CD4-positive, alpha-beta T cell treated with Interferon alpha-2 for 1 hour (primary cell): ENCODE data around the gene COL23A1.
"Not testable (repeated sequence)": the region's sequence is repeated elsewhere in the genome, so short reads cannot be mapped to it uniquely, and the experiment has no call there.

Experiments
- DNase-seq, 2 donors: peaks; one replicate each; pipeline ENCODE4 v3.0.0-alpha.2; 2020 to 2022

The COL23A1 gene

DNA sequence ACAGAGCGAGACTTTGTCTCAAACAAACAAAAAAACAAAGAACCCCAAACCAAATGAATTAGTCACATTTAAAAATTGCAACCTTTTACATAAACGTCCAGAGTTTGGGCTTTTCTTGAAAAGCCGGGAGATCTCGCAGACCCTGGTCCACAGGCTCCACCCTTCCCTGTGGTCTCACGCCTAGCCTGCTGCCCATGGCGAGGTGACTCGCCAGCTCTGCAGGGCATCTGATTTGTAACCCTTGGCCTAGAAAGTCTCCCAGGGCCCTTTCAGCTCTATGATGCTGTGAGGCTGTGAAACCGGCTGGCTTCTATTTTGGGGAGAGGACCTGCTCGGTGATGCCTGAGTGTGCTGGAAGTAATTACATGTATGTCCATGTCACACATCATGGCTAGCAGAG is 312.8 kb downstream of the COL23A1 start:
- DNase-seq, result no peak

DNA sequence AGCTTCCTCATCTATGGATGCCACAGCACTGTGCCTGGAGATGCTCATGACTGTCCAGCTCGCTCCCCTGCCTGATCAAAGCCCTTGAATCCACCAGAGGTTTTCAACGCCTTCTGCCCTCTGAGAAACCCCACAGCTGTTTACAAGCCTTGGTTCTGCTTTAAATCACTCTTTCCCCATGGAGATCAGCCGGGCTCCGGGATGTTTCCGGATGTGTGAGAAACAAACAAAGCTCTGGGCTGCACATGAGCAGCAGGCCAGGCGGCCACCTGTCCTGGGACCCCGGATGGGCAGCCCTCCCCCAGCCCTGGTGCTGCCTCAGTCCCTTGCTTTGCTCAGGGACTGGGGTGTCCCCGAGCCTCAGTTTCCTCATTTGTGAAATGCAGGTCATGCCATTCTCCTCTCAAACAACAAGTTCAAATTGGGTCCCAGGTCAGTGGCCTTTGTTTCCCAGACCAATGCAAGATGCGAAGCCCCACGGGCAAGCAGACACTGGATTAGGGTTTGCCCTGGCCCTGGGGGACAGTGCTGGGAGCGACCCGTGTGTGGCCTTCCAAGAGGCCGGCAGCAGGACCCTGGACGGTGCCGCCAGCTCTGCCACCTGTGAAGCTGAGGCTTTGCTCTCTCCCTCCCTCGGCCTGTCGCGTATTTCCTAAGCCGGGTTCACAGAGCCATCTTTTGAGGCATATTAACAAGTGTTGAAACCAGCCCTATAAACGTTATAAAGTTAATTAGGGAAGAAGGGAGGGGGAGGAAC is 315.2 kb downstream of the COL23A1 start:
- no peak for DNase-seq

DNA sequence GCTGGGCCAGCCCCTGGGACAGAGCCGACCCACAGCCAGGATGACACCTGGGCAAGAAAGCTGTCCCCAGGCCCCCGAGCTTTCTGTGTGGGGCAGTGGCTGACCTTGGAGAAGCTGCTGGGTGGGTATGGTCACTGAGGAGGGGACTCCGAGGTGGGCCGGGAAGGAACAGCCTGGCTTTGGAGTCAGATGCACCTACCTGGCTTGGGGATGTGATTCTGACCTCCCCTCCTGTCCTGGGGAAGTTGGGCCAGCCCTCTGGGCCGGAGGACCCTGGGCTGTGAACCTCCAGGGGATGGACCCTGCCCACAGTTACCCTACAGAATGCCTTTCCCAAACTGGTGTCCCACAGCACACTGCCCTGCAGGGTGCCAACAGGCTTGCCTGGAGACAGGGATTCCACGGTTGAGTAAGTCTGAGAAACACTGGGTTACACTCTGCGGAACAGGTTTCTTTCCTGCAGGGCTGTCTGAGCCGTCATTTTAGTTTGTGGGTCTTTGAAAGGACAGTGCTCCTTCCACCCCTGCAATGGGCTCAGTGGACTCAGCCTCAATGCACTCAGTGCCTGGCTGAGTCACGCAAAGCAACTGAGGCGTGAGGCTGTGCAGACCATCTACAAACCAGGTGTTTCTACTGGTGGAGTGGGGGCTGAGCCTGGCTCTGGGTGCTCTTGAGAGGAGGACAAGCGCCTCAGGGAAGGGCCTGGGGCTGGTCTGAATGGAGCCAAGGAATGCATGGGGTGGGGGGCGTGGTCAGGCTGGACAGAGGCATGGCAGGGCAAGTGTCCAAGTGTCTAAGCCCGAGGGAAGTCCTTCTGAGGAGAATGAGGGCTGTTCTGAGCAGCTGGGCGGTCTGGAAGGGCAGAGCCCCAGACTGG is 316.3 kb downstream of the COL23A1 start:
- DNase-seq, result no peak

DNA sequence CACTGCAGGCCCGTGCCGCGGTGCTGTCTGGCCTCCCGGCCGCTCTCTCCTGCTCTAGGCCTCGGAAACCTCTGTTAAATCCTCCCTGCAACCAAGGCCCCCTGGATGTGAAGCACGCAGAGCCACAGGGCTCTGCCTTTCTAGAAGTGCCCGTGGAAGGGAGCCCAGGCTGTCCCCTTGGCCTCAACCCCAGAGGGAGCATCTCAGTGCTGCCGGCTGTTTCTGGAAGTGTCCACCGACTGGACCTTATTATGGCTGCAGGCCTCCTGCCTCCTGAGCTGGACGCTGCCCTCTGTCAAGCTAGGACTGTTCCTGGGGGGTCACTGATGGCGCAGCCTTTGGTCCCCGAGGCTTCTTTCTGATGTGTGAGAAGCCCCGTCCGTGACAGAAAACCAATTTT is 317.2 kb downstream of the COL23A1 start:
- no peak for DNase-seq

DNA sequence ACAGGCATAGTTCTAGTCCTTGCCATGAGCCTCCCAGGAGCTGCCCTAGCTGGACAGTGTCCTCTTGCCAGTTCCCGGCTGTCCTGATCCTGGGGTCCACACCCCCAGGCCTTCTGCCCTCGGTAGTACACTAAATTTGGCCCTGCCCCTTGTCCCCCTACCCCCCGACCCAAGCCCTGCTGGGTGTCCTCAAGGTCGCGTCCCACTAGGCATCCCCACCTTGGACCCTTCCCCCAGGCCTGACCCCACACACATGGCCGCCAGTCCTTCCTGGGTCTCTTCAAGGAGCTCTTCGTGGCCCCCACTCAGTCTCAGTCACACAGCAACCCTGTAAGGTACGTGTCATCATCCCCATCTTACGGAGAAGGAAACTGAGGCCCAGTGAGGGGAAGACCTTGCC is 317.6 kb downstream of the COL23A1 start:
- no peak for DNase-seq

DNA sequence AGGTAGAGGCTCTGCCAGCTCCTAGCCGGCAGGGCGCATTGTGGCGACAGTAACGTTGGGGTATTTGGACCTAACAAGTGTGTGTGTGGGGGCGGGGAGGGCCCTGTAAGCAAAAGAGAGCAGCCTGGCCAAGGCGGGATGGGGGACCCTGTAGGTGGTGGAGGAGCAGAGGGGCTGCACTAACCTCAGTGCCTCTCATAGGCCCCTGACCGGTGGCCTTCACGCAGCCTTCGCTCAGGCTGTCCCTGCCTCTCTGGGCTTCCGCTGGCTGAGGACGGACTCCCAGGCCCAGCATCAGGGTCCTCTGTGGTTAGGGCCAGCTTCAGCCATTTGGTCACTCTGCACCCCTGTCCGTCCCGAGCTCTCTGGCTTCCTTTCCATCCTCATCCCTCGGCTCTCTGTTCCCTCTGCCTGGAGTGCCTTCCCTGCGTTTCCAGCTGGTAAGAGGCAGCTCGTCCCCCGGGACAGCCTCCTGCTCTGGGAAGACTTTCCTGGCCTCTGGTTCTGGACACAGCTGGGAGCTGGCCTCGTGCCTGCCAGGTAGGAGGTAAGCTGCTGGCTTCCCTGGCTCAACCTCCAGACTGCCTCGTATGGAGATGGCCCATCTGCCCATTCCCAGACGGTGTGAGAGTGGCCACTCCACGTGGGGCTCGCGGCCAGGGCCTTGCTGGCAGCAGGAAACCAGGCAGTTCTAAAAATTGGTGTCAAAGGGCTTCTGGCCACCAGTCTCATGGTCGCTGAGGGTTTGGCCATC is 318.3 kb downstream of the COL23A1 start:
- no peak for DNase-seq

DNA sequence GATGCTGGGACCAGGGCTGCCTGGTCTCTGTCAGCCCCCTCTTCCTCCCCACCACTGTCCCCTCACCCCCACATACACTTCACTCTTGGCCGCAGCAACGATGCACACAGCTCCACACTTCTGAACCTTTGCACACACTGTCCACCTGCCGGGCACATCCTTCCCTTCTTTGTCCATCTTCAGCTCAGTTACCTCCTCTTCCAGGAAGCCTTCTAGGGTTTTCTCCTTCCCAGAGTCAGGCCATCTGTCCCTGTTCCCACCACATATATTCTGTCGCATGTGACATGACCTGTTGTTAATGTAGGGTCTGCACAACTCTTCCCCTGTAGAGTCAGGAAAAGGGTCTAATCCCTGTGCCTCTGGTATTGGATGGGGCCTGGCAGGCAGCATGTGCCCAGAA is 319.0 kb downstream of the COL23A1 start:
- DNase-seq, result no peak

DNA sequence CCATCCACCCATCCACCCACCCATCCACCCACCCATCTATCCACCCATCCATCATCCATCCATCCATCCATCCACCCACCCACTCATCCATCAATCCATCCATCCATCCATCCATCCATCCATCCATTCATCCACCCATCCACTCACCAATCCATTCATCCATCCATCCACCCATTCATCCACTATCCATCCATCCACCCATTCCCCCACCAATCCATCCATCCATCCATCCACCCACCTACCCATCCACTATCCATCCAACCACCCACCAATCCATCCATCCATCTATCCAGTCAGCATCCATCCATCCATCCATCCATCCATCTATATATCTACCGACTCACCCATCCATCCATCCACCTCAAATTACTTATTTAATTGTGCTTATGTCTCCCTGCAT is 320.7 kb downstream of the COL23A1 start:
- no peak for DNase-seq

DNA sequence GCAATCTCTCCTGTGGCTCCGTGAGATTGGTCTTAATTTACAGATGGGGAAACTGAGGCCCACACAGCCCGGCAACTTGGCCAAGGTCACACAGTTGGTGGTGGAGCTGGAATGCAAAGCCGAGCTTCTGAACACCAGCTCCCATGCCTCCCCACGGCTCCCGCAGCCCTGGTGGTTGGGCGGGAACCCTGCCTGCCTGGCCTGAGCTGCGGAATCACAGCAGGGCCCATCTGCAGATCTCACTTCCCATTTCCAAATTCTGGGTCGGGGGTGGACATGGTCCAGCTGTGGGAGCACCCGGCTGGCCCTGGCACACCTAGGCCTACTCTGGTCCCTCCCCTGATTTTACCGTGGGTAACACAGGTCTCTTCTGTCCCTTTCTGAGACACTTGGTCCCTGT is 322.3 kb downstream of the COL23A1 start:
- no peak for DNase-seq

DNA sequence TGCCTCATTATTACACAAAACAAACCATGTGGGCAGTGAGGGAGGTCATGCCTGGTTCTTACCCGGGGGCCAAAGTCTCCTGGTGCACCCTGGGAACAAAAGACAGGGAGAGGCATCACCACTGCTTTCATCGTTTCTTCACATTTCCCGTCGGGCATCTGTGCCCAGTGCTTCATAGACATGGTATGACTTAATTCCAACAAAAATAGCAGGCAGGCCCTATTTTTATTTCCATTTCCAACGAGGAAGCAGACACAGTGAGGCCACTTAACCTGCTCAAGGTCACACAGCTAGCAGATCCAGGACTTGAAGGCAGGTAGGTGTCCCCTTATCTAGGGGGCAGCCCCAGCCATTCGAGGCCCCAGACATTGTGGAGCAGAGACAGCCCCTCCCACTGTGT is 322.9 kb downstream of the COL23A1 start:
- DNase-seq, result no peak

DNA sequence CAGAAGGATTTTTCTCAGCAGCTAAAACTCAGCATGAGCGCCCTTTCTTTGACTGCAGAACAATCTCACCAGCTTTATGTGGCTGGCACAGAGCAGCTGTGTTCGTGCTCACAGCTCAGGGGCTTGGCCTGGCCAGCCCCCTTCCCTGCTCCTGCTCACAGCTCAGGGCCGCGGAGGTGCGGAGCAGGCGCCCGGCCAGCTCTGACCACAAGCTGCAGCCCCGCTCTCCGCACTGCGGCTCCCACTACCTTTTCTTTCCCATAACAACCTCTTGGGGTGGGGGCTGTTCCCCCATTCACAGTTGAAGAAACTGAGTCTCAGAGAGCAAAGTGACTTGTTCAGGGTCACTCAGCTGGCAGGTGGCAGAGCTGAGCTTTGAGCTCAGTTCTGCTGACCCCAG is 323.6 kb downstream of the COL23A1 start:
- DNase-seq, result no peak

DNA sequence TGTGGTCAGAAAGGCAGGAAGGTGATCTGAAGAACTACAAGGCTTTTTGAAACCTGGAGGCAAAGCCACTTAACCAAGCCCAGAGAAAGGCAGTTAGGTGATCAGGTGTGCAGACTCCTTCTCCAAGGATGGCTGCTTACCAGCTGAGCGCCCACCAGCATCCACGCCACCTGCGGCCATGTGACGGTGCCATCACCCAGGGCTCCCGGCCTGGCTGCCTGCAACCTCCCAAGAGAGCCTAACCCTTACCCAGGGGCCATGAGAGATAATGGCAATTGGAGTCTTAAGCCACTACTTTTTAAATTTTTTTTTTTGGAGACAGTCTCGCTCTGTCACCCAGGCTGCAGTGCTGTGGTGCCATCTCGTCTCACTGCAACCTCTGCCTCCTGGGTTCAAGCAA is 324.4 kb downstream of the COL23A1 start:
- no peak for DNase-seq

DNA sequence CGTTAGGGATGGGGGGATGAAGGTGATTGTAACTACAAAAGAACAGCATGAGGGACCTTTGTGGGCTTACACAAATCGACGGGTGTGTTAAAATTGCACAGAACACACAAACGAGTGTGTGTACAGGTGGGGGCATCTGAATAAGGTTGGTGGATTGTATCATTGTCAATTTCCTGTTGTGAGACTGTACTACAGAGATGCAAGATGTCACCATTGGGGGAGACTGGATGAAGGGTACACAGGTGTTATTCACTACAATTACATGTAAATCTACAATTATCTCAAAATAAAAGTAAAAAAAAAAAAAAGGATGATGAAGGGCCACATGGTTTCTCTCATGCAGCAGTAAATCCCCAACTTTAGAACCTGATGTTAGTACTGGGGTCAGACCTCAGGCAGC is 326.1 kb downstream of the COL23A1 start:
- DNase-seq, result no peak

DNA sequence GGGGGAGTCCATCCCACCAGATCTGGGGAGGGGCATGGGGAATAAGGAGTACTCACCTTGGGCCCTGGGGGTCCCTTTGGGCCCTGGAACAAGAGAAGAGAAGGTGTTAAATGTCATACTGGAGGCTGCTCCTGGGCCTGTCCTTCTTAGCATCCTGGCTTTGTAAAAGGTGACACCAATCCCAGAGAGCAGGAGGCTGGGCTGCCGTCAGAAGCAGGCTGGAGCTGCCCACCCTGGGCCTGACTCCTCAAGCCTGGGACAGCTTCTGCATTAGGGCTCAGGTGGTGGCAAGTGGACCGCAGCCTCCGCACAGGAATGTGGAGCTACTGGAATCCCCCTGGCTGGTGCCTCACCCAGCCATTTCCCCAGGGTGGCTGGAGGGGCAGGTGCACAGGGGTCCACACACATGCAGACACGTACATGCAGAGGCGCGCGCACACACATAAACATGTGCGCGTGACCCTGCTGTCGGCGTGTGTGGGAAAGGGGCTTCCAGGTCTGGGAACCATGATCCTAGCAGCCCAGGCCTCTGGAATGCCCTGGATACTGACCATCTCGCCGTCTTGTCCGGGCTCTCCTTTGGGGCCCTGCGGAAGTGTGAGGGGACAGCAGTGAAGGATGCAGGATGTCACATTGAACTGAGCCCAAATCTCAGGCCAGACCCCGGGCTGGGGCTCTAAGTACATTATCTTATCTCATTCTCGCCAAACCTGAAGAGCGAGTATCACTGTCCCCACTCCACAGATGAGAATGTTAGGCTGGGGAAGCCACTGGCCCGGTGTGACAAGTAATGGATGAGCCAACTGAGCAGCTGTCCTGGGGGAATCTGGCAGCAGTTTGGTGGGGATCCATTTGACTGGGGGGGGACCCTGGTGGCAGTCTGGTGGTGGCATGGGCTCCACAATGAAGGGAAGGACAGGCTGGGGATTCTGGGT is 328.3 kb downstream of the COL23A1 start:
- no peak for DNase-seq

DNA sequence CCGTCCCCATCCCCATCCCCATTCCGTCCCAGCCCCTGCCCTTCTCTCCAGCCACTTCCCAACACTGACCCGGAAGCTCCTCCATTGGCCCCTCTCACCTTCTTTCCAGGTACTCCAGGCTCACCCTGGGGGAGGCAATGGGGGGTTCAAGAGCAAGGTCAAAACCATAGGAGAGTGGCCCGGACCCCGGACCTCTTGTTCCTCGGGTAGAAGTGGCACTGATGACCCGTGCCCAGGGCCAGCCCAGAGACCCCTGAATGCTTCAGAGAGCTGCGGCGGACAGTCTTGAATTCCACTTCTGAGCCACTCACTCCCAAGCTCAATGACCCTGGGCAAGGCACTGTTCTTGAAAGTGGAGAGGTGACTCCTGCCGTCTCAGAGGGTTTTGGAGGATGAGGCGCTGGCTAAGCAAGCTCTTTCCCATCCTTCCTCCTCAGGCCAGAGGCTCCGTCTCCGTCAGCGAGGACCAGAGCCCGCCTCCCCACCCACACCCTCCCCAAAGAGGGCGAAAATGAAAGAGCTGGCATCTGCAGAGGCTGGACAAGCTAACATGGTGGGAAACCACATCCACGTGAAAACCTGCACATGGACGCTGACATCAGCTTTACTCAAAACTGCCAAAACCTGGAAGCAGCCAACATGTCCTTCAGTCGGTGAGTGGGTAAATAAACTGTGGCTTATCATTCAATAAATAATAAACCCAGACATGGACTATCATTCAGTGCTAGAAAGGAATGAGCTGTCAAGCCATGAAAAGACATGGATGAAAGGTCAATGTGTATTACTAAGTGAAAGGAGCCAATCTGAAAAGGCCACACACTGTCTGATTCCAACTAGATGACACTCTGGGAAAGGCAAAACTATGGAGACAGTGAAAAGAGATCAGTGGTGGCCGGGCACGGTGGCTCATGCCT is 330.3 kb downstream of the COL23A1 start:
- no peak for DNase-seq

DNA sequence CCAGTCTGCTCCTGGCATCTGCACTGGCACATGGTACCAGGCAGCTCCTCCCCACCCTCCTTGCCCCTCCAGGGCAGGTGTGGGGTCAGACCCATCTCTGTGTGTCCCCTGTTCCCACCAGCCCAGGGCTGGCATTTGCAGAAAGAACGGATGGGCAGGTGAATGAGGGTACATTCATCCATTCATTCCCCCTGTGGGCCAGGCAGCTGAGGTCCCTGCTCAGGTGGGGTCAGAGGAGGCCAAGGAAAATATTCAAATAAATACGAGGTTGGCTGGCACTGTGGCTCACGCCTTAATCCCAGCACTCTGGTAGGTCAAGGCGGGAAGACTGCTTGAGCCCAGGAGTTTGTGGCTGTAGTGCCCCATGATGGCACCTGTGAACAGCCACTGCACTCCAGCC is 332.5 kb downstream of the COL23A1 start:
- no peak for DNase-seq

DNA sequence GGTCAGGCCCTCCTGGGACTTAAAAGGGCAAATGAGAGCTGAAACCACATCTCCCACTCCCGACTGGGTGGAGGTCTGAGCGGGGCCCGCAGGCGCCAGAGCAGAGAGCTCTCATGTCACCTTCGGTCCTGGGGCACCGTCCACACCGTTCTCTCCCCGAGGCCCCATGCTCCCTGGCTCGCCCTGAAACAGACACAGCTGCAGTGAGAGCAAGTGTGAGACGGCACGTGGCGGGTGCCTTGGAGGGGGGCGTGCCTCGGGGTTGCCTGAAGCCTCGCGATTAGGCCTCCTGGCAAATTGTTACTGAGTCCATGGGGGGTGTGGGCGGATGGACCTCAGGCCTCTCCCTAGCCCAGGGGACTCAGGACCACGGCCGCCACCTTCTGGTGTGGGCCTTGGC is 333.4 kb downstream of the COL23A1 start:
- no peak for DNase-seq

DNA sequence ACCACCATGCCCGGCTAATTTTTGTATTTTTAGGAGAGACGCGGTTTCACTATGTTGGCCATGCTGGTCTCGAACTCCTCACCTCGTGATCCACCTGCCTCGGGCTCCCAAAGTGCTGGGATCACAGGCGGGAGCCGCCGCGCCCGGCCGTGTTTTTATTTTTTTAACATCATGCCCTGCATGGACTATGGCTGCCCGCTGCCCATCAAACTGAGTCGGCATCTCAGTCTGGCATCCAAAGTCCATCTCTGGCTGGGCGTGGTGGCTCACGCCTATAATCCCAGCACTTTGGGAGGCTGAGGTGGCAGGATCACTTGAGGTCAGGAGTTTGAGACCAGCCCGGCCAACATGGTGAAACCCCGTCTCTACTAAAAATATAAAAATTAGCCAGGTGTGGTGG is 336.6 kb downstream of the COL23A1 start:
- not testable (repeated sequence) for DNase-seq

DNA sequence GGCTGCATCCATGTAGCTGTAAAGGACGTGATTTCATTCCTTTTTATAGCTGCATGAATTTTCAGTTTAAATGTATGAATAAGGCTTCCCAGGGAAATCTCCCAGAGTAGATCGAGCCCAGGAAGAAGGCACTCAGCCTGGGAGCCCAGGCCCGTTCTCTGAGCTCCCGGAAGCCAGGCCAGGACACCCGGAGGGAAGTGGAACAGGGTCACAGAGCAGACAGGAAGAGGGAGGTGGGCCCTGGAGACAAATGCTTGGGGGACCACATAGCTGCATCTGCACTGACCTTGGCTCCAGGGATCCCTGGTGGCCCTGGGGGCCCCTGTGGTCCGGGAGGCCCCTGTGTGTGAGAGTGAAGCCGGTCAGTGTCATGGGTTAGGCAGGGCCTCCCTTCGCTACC is 337.9 kb downstream of the COL23A1 start:
- DNase-seq, result no peak

DNA sequence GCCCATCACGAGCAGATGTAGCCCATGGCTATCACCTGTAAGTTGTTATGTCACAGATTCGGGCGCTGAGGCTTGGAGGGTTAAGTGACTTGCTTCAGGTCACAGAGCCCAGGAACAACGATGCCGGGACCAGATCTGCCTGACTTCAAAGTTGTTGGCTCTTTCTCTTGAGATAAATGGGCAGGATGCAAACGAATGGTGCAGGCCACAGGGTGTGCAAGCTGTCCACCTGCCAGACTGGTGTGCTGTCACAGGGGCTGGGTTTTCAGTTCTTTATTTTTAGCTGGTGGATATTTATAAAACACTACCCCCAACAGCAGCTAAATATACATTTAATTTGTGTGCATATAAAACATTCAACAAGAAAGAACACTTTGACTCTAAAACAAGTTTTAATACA is 339.9 kb downstream of the COL23A1 start:
- no peak for DNase-seq
